HS-27A (cell line): ENCODE data around the gene HYAL2.

Experiments
- DNase-seq: peaks from one replicate; pipeline ENCODE4 v3.0.0-alpha.2; 2012; ENCODE audit warnings: low read depth, missing footprints

The HYAL2 gene

GRCh38 chr3:50350527-50351322, 28.2 kb upstream of the HYAL2 start, which contains the start of the genes CYB561D2 and NPRL2:
CYB561D2 (plus strand) TSS chr3:50350862; CDS start chr3:50351434, 572 bp downstream.
NPRL2 (minus strand) TSS chr3:50350775; CDS start chr3:50350652, 123 bp downstream.
- DNase-seq: peak; percentile 86

DNA sequence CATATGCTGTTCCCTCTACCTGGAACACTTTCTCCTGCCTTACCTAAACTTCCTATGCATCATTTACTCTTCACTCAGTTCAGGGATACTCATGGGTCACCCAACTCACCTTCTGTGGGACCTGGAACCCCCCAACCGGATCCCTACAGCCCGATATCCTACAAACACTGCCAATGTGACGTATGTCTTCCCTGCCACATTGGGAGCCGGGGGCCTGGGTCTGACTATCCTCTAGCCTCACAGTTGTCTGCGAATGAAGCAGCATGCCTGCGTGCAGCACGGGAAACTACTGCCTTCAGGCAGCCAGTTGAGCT, 27.6 kb upstream of the HYAL2 start:
- no peak for DNase-seq

- peak; percentile 59 for DNase-seq
Observed at GRCh38 chr3:50347187-50347813, 24.8 kb upstream of the HYAL2 start.

DNA sequence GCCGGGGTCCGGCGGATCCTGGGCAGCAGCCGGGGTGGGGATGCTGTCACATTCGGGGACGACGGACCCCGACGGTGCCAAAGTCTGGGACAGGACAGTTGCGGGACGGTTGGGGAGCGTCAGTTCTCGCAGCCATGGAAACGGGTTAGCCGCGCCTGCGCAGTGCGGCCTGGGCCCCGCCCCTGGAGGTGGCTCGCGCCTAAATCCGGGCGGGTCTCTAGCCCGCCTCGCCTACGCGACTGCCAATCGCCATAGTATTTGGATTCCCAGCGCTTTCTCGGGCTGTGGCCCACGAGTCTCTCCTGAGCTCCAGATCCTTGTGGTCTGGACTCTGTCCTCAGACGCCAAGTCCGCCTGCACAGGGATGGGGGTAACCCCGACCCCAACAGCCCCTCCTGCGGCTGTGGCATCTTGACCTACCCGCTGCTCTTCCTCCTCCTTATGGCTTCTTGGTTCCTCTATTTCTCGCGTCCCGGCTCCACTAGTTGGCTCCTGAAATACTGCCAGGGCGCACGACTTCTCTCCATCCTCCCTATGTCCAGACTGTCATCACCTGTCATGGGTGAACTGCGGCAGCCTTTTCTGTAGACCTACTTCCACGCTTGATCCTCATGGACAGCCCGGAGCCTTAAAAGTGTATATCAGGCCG, 23.2 kb upstream of the HYAL2 start, which contains the start of gene ZMYND10:
Gene ZMYND10, minus strand, starts transcription at position 147 of the 649 bp plus-strand sequence. CDS start 153 bp downstream, outside the sequence.
- no peak for DNase-seq

GRCh38 chr3:50345008-50345407, 22.5 kb upstream of the HYAL2 start:
- no peak for DNase-seq

GRCh38 chr3:50342813-50343633, 20.5 kb upstream of the HYAL2 start:
- DNase-seq: no peak

DNA sequence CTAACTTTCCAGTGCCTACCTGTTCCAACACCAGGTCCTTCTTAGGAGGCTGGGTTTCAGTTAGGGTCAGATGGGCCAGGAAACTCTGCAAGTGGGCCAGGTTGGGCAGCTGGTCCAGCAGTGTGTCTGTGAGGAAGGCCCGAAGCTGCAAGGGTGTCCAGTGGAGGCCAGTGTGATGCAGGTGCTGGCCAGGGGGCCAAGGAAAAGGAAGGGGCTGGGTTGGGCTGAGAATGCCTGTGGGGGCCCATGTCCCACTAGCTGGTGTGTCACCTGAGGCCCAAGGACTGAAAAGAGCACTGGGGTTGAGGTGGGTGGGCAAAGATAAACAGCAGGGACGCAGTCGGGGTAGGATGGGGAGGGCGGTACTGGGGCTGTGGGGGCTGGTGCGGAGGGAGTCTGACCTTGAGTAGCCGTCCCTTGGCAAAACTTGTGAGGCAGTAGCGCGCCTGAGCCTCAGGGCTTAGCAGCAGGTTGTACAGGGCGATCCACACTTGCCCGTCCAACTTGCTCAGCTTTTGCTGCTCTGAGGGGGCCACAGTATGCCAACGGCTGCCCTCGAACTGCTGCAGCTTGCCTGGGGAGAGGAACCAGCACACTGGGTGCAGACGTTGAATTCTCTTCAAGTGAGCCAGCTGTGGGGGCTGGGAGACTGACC, 19.6 kb upstream of the HYAL2 start:
- no peak for DNase-seq

GRCh38 chr3:50341537-50341936, 19.0 kb upstream of the HYAL2 start:
- no peak for DNase-seq

DNA sequence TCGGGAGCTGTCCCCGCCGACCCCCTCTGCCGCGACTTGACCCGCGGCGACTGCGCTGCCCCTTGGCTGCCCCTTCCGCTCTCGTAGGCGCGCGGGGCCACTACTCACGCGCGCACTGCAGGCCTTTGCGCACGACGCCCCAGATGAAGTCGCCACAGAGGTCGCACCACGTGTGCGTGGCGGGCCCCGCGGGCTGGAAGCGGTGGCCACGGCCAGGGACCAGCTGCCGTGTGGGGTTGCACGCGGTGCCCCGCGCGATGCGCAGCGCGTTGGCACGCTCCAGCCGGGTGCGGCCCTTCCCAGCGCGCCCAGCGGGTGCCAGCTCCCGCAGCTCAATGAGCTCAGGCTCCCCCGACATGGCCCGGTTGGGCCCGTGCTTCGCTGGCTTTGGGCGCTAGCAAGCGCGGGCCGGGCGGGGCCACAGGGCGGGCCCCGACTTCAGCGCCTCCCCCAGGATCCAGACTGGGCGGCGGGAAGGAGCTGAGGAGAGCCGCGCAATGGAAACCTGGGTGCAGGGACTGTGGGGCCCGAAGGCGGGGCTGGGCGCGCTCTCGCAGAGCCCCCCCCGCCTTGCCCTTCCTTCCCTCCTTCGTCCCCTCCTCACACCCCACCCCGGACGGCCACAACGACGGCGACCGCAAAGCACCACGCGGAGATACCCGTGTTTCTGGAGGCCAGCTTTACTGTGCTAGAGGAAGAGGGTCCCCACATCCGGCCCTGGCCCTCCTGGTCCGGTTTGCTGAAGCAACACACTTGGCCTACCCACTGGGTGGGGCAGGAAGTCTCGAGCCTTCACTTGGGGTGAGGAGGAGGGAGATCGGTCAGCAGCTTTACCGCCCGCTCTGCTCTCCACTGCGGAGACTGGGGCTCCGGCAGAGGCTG, 18.1 kb upstream of the HYAL2 start, which contains the start of gene RASSF1:
Gene RASSF1, minus strand, starts transcription at position 389 of the 882 bp plus-strand sequence. Its CDS starts 31 bp downstream, at position 358.
- DNase-seq: peak; percentile 49

GRCh38 chr3:50340147-50340447, 17.6 kb upstream of the HYAL2 start:
- no peak for DNase-seq

- DNase-seq: no peak
Observed at GRCh38 chr3:50339485-50340146, 17.1 kb upstream of the HYAL2 start.

DNA sequence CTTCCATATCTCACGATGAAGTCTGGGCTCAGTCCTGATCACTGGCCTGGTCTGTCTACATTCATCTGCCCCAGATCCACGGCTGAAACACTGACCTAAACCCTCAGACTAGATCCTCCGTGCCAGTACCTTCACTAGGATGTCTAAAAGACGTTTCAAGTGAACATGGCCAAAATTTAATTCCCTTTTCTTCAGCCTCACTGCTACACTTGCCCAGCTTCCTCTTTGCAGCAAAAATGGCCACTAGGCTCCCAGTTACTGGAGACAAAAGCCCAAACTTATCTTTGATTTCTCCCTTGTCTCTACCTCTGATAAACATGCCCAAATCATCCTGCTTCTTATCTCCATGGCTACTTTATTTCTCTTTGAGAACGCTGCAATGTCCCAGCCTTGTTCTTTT, 16.4 kb upstream of the HYAL2 start:
- DNase-seq: no peak

DNA sequence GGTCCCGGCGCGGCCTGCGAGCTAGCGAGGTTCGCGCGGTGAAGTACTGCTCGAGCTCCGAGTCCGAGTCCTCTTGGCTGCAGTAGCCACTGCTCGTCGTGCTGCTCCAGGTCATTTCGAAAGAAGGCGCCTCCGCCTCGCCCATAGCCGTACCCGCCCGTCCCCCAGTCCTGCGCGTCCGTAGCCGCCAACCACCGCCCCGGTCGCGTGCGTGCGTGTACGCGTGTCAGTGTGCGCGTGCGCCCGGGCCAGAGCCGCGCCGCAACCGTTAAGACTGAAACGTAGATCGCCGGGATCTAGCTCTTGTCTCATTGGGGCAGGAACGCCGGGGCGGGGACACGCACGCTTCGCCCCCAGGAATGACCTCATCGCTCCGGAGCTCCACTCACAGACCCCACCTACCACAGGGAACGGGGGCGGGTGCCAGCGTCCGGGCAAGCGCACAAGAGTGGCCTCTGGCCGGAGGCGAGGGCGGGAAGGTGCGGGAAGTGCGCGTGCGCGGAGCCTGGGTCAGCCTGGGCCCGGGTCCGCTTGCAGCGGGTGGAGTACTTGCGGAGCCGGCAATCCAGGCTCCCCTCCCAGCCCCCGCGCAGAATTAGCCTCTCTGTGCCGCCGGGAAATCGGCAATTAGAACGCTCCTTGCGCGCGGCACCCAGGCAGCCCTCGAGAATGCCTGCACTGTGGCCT, 14.8 kb upstream of the HYAL2 start:
- DNase-seq: peak; percentile 98

DNA sequence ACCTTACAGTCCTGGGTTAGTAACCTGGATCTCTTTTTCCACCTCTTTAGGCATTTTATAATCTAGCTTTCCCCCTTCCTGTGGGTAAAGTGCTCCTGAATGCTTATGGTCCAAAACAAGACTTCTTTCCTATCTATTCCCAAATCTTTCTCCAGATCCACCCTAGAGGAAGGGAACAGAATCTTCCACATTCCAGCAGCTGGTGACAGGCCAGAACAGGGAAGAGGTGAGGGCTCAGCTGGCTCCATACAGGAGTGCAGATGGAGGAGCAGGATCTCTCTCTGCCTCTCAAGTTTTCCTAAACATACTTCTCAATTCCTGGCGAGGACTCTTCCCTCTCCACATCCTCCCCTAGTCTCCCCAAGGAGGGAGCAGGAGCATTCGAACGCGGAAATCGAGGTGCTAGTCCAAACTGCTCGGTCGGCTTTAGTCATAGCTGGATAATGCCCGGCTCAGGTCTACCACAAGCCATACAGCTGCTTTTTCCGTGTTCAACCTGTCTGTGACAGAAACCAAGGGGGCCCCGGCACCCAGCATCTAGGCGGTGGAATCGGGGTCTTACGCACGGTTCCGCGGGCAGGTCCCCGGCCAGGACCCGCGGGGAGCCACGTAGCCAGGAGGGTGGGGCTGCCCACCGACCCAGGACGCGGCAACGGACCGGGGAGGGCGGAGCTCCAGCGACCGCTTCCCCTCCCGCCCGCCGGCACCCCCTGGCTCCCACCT, 14.1 kb upstream of the HYAL2 start:
- DNase-seq: no peak

DNA sequence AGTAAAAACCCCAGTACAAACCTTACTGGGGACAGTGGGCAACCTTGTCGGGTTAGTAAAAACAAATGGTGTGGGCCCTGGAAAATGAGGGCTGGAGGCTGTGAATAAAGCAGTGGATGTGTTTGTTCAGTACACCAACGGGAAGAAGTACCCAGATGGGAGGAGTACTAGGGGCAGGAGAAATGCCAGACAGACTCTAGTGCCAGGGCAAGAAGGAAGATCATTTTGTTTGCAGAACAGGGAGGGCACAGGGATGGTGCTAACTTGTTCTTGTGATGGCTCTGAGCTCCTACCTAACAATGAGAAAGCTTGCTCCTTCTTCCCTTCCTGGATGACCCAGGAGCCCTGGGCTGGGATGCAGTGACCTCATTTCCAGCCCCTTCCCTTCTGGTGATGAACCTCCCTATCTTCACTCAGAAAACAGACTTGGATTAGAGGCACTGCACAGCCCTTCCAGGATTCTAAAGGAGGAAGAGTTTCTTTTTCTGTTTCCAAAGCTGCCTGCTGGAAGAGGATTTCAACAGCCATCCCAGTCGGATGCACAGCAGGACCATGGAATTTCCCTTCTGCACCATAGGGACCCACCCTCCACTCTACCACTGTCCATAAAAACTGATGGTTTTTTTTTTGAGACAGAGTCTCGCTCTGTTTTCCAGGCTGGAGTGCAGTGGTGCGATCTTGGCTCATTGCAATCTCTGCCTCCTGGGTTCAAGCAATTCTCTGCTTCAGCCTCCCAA, 12.0 kb upstream of the HYAL2 start:
- DNase-seq: no peak

DNA sequence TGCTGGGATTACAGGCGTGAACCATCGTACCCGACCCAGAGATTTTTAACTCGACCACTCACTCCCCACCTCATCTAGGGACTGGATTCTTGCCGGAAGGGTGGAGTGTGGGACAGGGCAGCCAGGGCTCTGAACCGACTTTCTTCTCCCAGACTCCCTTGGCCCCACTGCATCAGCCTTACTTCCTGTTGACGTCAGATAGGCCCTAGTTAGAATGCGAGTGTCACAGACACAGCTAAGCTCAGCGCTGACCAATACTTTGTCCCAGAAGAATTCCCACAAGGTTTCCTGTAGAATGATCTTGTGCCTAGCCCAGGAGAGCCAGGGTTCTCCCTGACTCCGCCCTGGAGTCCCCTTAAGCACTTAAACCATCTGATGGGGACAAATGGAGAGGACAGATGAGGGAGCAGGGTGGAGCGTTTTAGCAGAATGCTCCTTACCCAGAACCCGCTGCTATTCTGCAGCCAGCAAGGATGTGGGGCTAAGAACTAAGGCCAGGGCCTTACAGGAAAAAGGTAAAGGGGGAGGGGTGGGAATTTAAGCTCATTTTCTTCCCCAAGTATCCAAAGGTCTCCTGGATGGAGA, 11.3 kb upstream of the HYAL2 start:
- DNase-seq: no peak

DNA sequence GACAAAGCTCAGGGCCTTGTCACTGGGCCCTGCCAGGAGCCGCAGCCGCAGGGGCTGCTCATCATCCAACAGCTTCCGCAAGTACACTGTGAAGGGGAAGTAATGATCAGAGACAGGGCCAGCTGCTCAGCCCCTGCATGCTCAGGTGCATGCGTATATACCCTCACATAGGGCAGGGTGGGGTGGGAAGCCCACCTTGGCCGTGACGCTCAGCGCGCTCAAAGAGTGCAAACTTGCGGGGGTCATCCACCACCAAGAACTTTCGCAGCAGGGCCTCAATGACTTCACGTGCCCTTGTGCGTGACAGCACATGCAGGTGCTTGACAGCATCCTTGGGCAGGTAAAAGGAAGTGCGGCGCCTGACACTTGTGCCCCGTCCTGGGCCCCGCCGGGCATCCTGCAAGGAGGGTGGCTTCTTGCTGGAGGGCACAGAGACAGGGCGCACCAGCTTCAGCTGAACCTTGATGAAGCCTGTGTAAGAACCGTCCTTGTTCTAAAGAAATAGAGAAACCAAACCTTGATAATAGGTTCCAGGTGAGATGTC, 8.9 kb upstream of the HYAL2 start:
- no peak for DNase-seq
